H1 (cell line): ENCODE data around the gene VPS13D.

ENCODE experiments used
- POLR2A ChIP-seq, 2 experiments: IDR thresholded peaks; 1 replicate in 1 of 2; 2 replicates in 1 of 2; pipeline ENCODE4 v1.6.1; 2011; ENCODE audit warnings: low read depth in 2 of 2, low read length in 2 of 2, mild to moderate bottlenecking in 2 of 2; ENCODE audit errors: control extremely low read depth in 1 of 2
- TCF12 ChIP-seq: IDR thresholded peaks from 2 replicates; pipeline ENCODE4 v1.6.1; 2011; ENCODE audit warnings: low read depth, mild to moderate bottlenecking, low read length

- TF ChIP-seq TCF12 (no peak), POLR2A (IDR thresholded peaks at IDR 0.05; ENCODE audit: control extremely low read depth in 1 of 2, low read depth in 2 of 2, low read length in 2 of 2) (no peak)
These were observed 14.2 kb downstream of the VPS13D start for GRCh38 chr1:12244078-12244477.
